ENCODE data around the gene RNU6-1. TPM values are rescaled to one million over a fixed set of nuclear protein-coding genes. Genes with fewer than 3 reads are reported as not detected.

Gene RNU6-1
- polyA plus RNA-seq (ENCODE audit: insufficient read length in 3 of 3) = not detected
- long read RNA-seq, donor 1 = 0 reads
- long read RNA-seq, donor 2 = 0 reads
- long read RNA-seq, donor 3 = 0 reads
- long read RNA-seq, donor 4 = 0 reads
- long read RNA-seq, donor 5 = 0 reads
- long read RNA-seq, donor 6 = 0 reads
- long read RNA-seq, donor 7 = 0 reads
- long read RNA-seq, donor 8 = 0 reads
- long read RNA-seq, donor 9 = 0 reads
- long read RNA-seq, donor 10 = 0 reads
- long read RNA-seq, donor 11 = 0 reads
- long read RNA-seq, donor 12 = 0 reads
- long read RNA-seq, donor 13 = 0 reads
- long read RNA-seq, donor 14 = 0 reads
- long read RNA-seq, donor 15 = 0 reads
- long read RNA-seq, donor 16 = 0 reads

GRCh38 chr15:67839929-67840748, at the start of gene RNU6-1:
Gene RNU6-1, minus strand, starts transcription at chr15:67840045.
- DNase-seq (ENCODE audit: extremely low read depth in 1 of 11, low read depth in 9 of 11, low spot score in 4 of 11) = peak; percentile 86 to 97 (median 90)

GRCh38 chr15:67887776-67888175, 47.9 kb upstream of the RNU6-1 start:
- no peak for DNase-seq (ENCODE audit: extremely low read depth in 1 of 11, low read depth in 9 of 11, low spot score in 4 of 11)

GRCh38 chr15:67885861-67886260, 46.0 kb upstream of the RNU6-1 start:
- no peak for DNase-seq (ENCODE audit: extremely low read depth in 1 of 11, low read depth in 9 of 11, low spot score in 4 of 11)

GRCh38 chr15:67885175-67885523, 45.3 kb upstream of the RNU6-1 start:
- no peak for DNase-seq (ENCODE audit: extremely low read depth in 1 of 11, low read depth in 9 of 11, low spot score in 4 of 11)

- peak; percentile 56 to 86 (median 69) for DNase-seq (ENCODE audit: extremely low read depth in 1 of 11, low read depth in 9 of 11, low spot score in 4 of 11)
These were observed 44.8 kb upstream of the RNU6-1 start for GRCh38 chr15:67884514-67885174.

GRCh38 chr15:67884009-67884408, 44.2 kb upstream of the RNU6-1 start:
- no peak for DNase-seq (ENCODE audit: extremely low read depth in 1 of 11, low read depth in 9 of 11, low spot score in 4 of 11)

GRCh38 chr15:67883234-67883773, 43.5 kb upstream of the RNU6-1 start:
- DNase-seq (ENCODE audit: extremely low read depth in 1 of 11, low read depth in 9 of 11, low spot score in 4 of 11) = no peak

- DNase-seq (ENCODE audit: extremely low read depth in 1 of 11, low read depth in 9 of 11, low spot score in 4 of 11) = no peak
These were observed 42.8 kb upstream of the RNU6-1 start for GRCh38 chr15:67882487-67883233.

- DNase-seq (ENCODE audit: extremely low read depth in 1 of 11, low read depth in 9 of 11, low spot score in 4 of 11) = no peak
These were observed 40.9 kb upstream of the RNU6-1 start for GRCh38 chr15:67880651-67881182.

- no peak for DNase-seq (ENCODE audit: extremely low read depth in 1 of 11, low read depth in 9 of 11, low spot score in 4 of 11)
These were observed 39.7 kb upstream of the RNU6-1 start for GRCh38 chr15:67879440-67880129.

- DNase-seq (ENCODE audit: extremely low read depth in 1 of 11, low read depth in 9 of 11, low spot score in 4 of 11) = no peak
These were observed 38.9 kb upstream of the RNU6-1 start for GRCh38 chr15:67878712-67879206.

- DNase-seq (ENCODE audit: extremely low read depth in 1 of 11, low read depth in 9 of 11, low spot score in 4 of 11) = no peak
These were observed 33.9 kb upstream of the RNU6-1 start for GRCh38 chr15:67873777-67874176.

- DNase-seq (ENCODE audit: extremely low read depth in 1 of 11, low read depth in 9 of 11, low spot score in 4 of 11) = no peak
These were observed 31.1 kb upstream of the RNU6-1 start for GRCh38 chr15:67870868-67871408.

GRCh38 chr15:67869701-67870100, 29.9 kb upstream of the RNU6-1 start:
- no peak for DNase-seq (ENCODE audit: extremely low read depth in 1 of 11, low read depth in 9 of 11, low spot score in 4 of 11)

GRCh38 chr15:67865766-67866165, 25.9 kb upstream of the RNU6-1 start:
- DNase-seq (ENCODE audit: extremely low read depth in 1 of 11, low read depth in 9 of 11, low spot score in 4 of 11) = no peak

- DNase-seq (ENCODE audit: extremely low read depth in 1 of 11, low read depth in 9 of 11, low spot score in 4 of 11) = no peak
These were observed 25.5 kb upstream of the RNU6-1 start for GRCh38 chr15:67865331-67865730.

- peak in 4 of 11 donors; percentile 44 to 72 (median 67) for DNase-seq (ENCODE audit: extremely low read depth in 1 of 11, low read depth in 9 of 11, low spot score in 4 of 11)
These were observed 23.7 kb upstream of the RNU6-1 start for GRCh38 chr15:67863442-67863987.
